GM12874 (cell line): ENCODE measurements around the gene MAST3.

Source experiments
- CTCF ChIP-seq: IDR thresholded peaks from 2 replicates; pipeline ENCODE4 v1.5.1; 2011; ENCODE audit warnings: low read depth, mild to moderate bottlenecking, control low read depth, low read length, moderate library complexity; ENCODE audit not compliant: insufficient read depth

Gene MAST3

GRCh38 chr19:18070181-18070580, 27.4 kb upstream of the MAST3 start:
- no peak for TF ChIP-seq CTCF

GRCh38 chr19:18072335-18072734, 25.2 kb upstream of the MAST3 start:
- TF ChIP-seq CTCF: no peak

GRCh38 chr19:18073197-18073596, 24.4 kb upstream of the MAST3 start:
- TF ChIP-seq CTCF: no peak

- no peak for TF ChIP-seq CTCF
Observed at GRCh38 chr19:18074192-18074591, 23.4 kb upstream of the MAST3 start.

GRCh38 chr19:18083929-18084684, 13.5 kb upstream of the MAST3 start:
- no peak for TF ChIP-seq CTCF

GRCh38 chr19:18085702-18086457, 11.7 kb upstream of the MAST3 start:
- no peak for TF ChIP-seq CTCF

GRCh38 chr19:18086590-18087138, 10.9 kb upstream of the MAST3 start, which contains the start of gene IL12RB1:
TSS of gene IL12RB1 (minus strand) at chr19:18086934. CDS start at chr19:18086823, 111 bp downstream.
- no peak for TF ChIP-seq CTCF
